ENCODE results near the gene HOMEZ.

DNA sequence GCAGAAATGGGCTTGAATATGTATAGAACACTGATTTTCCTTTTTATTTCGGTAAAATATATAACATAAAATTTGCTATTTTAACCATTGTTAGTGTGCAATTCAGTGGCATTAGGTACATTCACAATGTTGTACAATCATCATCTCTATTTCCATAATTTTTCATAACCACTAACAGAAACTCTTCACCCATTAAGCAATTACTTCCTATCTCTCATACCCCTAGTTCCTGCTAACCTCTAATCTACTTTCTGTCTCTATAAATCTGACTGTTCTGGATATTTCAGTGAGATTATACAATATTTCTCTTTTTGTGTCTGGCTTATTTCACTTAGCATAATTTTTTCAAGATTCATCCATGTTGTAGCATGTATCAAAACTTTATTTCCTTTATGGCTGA lies 57.1 kb downstream of the HOMEZ start:
- TF ChIP-seq, protein P1, sequence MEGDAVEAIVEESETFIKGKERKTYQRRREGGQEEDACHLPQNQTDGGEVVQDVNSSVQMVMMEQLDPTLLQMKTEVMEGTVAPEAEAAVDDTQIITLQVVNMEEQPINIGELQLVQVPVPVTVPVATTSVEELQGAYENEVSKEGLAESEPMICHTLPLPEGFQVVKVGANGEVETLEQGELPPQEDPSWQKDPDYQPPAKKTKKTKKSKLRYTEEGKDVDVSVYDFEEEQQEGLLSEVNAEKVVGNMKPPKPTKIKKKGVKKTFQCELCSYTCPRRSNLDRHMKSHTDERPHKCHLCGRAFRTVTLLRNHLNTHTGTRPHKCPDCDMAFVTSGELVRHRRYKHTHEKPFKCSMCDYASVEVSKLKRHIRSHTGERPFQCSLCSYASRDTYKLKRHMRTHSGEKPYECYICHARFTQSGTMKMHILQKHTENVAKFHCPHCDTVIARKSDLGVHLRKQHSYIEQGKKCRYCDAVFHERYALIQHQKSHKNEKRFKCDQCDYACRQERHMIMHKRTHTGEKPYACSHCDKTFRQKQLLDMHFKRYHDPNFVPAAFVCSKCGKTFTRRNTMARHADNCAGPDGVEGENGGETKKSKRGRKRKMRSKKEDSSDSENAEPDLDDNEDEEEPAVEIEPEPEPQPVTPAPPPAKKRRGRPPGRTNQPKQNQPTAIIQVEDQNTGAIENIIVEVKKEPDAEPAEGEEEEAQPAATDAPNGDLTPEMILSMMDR (IDR thresholded peaks at IDR 0.05): no peak
- TF ChIP-seq POLR2AphosphoS5 (IDR thresholded peaks at IDR 0.05; ENCODE audit: low read depth, low read length): no peak
